ENCODE results near the gene VPS50.
"Not testable (repeated sequence)": the region's sequence is repeated elsewhere in the genome, so short reads cannot be mapped to it uniquely, and the experiment has no call there.

The VPS50 gene

GRCh38 chr7:93337052-93337451 is 104.9 kb downstream of the VPS50 start:
- DNase-seq = no peak

GRCh38 chr7:93342178-93342577 is 110.0 kb downstream of the VPS50 start:
- DNase-seq = not testable (repeated sequence)

- DNase-seq = no peak
Observed at GRCh38 chr7:93350338-93350737, 118.2 kb downstream of the VPS50 start.

GRCh38 chr7:93352881-93353280 is 120.7 kb downstream of the VPS50 start:
- no peak for DNase-seq

GRCh38 chr7:93354815-93355214 is 122.6 kb downstream of the VPS50 start:
- DNase-seq = no peak

- DNase-seq = peak; percentile 61
Observed at GRCh38 chr7:93359520-93360198, 127.5 kb downstream of the VPS50 start.

- no peak for DNase-seq
Observed at GRCh38 chr7:93361853-93362252, 129.7 kb downstream of the VPS50 start.

- DNase-seq = peak; percentile 63
Observed at GRCh38 chr7:93364806-93365205, 132.6 kb downstream of the VPS50 start.

- DNase-seq = peak; percentile 46
Observed at GRCh38 chr7:93365341-93365740, 133.2 kb downstream of the VPS50 start.

- no peak for DNase-seq
Observed at GRCh38 chr7:93366816-93367215, 134.7 kb downstream of the VPS50 start.

GRCh38 chr7:93367254-93367653 is 135.1 kb downstream of the VPS50 start:
- no peak for DNase-seq

GRCh38 chr7:93370937-93371336 is 138.8 kb downstream of the VPS50 start:
- DNase-seq = not testable (repeated sequence)

- no peak for DNase-seq
Observed at GRCh38 chr7:93373537-93373936, 141.4 kb downstream of the VPS50 start.

- peak; percentile 75 for DNase-seq
Observed at GRCh38 chr7:93374345-93374940, 142.3 kb downstream of the VPS50 start.

GRCh38 chr7:93375603-93376002 is 143.4 kb downstream of the VPS50 start:
- no peak for DNase-seq

GRCh38 chr7:93378131-93378760 is 146.1 kb downstream of the VPS50 start:
- no peak for DNase-seq

GRCh38 chr7:93382362-93382761 is 150.2 kb downstream of the VPS50 start:
- DNase-seq = no peak

GRCh38 chr7:93390660-93391059 is 158.5 kb downstream of the VPS50 start:
- DNase-seq = no peak

- no peak for DNase-seq
Observed at GRCh38 chr7:93392984-93393383, 160.8 kb downstream of the VPS50 start.

GRCh38 chr7:93399642-93400041 is 167.5 kb downstream of the VPS50 start:
- no peak for DNase-seq

- DNase-seq = peak; percentile 9
Observed at GRCh38 chr7:93402944-93403343, 170.8 kb downstream of the VPS50 start.

GRCh38 chr7:93407239-93407638 is 175.1 kb downstream of the VPS50 start:
- peak; percentile 59 for DNase-seq

- no peak for DNase-seq
Observed at GRCh38 chr7:93409324-93409723, 177.2 kb downstream of the VPS50 start.
